CMK (cell line): Measurements from ENCODE around the gene NAXD.
A peak's percentile ranks its signal among the peaks of the same experiment; 100 is the strongest.
"Not testable (repeated sequence)": the region's sequence is repeated elsewhere in the genome, so short reads cannot be mapped to it uniquely, and the experiment has no call there.

Source experiments
- DNase-seq: peaks from one replicate; pipeline ENCODE4 v3.0.0-alpha.2; 2010; ENCODE audit warnings: low read depth

NAXD gene

DNA sequence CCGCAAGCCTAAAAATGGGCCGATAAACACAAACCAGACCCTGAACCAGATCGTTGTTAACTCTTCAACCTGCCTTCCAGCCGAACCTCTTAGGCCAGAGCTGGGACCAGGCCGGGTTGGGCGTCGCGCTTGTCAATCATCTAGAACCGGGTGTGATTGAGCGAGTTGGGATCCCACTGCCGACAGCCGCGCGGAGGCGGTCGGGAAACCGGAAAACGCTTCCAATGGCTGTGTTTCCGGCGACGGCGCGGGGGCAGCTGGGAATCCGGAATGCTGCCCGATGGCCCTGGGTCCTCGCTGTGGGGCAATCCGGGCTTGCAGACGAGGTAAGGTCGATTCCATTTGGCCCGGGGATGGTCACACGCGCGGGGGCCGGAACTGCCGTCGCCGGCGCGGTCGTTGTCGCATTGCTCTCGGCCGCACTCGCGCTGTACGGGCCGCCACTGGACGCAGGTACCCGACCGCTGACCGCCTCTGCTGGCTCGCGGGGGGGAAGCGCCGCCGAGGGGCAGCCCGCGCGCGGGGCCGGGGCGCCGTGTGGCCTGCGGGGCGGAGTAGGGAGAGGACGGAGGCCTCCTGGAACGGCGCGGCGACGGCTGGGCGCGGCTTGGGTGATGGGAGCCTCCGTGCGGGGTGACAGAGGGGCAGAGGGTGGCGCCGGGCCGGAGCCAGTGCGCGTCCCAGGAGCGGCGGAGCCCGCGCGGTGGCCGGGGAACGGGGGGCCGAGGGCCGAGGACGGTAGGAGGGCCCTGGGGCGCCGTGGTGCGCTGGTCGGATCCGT is at the start of gene NAXD:
Gene NAXD, plus strand, starts transcription at position 224 of the 781 bp plus-strand sequence. Its CDS starts 57 bp downstream, at position 281.
- peak; percentile 62 for DNase-seq

DNA sequence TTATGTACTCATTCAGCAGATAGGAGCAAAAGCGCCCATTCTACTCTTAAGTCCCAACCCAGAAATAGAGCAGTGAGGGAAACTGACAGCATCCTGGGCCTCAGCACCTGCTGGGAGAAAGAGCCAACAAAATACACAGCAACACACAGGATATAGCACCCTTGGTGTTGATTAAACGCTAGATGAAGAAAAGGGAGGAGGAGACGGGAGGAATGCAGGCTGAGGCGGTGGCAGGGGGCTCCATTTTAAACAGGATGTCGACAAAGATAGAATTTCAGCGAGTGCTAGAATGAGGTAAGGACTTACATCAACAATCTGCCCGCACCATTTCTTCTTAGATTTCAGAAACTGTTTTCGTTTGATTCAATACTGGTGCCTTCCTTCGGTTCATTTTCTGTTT is 49.2 kb upstream of the NAXD start:
- no peak for DNase-seq

- no peak for DNase-seq
Observed at GRCh38 chr13:110568612-110569011, 46.7 kb upstream of the NAXD start.

- DNase-seq = not testable (repeated sequence)
Observed at GRCh38 chr13:110569962-110570361, 45.4 kb upstream of the NAXD start.

DNA sequence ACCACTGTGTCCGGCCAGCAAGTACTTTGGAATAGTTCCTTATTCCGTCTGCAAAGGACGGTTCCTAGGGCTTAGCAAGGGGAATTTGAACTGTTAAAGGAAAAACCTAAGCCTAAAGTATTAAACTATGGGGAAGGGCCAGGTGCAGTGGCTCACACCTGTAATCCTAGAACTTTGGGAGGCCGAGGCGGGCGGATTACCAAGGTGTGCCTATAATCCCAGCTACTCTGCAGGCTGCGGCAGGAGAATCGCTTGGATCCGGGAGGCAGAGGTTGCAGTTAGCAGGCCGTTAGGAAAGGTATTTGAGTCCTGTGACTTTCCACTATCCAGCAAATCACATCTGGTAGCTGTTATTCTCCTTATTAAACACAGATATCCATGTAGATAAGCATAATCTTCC is 44.5 kb upstream of the NAXD start:
- no peak for DNase-seq

GRCh38 chr13:110571896-110572777 is 43.2 kb upstream of the NAXD start:
- no peak for DNase-seq

DNA sequence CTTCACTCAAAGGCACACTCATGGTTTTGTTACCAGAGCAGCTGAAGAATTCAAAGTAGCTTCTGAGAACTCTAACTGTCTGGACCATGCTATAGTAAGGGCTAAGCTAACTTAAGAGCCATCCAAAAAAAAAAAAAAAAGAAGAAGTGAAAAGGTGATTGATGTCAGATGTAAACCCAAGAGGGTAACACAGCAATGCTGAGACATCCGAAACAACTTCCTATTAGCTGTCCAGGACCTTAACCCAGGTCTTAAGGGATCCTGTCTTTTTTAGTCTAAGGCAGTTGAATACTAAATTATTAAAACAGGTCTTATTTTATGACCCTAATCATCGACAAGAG is 42.6 kb upstream of the NAXD start:
- DNase-seq = no peak

DNA sequence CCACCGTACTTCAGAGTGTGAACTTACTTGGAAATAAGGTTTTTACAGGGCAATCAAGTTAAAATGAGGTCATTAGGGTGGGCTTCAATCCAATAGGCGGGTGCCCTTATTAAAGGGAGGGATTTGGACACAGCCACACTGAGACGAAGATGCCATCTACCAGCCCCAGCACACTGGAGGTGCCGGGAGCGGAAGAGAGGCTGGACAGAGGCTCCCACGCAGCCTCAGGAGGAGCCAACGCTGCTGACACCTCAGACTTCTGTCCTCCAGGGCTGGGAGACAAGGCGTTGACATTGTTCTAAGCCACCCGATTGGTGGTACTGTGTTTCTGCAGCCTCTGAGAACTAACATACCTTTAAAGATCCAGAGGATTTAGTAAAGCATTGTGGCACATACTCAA is 41.2 kb upstream of the NAXD start:
- DNase-seq = no peak

DNA sequence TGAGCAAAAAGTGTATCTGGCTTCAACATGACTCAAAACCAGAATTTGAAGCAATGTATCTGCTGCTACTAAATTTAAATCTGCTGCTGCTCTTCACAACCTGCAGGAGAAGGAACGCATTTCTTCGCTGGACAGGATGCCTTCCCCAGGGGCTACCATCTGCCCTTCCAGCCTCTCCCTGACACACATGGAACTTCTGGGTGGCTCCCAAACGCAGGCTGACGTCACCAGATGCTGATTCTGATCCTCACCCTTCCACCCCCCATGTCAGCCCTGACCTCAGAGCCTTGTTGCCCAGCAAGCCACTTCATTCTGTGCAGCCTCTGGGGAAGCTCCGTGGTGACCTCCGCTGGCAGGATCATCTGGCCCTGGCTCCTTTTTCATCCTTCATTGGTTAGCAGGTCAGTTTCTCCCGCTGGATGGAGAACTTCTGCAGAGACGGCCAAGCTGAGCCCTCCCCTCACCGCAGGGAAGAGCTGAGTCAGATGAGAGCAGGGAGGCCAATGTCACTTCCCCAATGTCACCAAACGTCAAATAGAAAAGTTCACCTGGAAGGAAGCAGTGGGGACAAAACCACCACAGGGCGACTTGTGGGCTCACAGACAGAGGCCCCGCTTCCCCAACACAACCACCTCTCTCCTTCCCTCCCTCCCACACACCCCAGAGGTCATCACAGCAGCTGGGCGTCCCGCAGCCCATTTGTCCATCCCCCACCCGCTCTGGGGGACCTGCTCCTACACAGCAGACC is 39.8 kb upstream of the NAXD start:
- no peak for DNase-seq

DNA sequence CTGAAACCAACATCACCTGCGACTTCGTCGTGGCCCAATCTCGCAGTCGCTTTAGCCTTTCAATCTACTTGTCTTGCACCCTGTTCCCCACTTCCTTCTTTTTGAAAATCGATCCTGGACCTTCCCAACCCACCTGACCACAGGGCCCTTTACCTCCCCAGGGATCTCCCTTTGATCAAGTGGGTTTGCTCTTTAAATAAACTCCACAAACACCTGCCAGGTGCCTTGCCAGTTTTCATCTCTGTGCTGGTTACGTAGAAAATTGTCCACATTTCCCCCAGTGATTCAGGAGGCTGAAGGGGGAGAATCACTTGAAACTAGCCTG is 39.3 kb upstream of the NAXD start:
- no peak for DNase-seq

GRCh38 chr13:110576736-110577476 is 38.4 kb upstream of the NAXD start:
- DNase-seq = no peak

- DNase-seq = no peak
Observed at GRCh38 chr13:110578363-110578762, 37.0 kb upstream of the NAXD start.

- no peak for DNase-seq
Observed at GRCh38 chr13:110580800-110581199, 34.5 kb upstream of the NAXD start.

- no peak for DNase-seq
Observed at GRCh38 chr13:110581506-110582185, 33.7 kb upstream of the NAXD start.

DNA sequence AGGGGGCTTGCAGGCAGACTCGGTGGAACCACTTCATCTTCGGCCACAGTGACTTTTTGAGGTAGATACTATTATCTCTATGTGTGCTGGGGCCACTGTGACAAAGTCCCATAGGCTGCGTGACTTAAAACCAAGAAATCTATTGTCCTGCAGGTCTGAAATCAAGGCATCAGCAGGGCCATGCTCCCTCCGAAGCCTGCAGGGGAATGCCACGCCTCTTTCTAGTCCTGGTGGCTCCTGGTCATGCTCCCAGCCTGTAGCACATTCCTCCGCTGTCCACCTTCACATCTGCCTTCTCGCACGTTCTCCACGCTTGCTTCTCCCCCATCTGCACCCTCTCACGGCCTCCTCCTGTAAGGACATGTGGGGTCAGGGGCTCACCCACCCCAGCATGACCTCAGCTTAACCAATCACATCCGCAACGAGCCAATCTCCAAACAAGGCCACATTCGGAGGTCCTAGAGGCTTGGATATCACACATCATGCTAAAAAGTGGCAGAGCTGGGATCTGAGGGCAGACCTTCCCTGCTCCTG is 32.9 kb upstream of the NAXD start:
- no peak for DNase-seq

GRCh38 chr13:110583178-110583865 is 32.0 kb upstream of the NAXD start:
- no peak for DNase-seq

- DNase-seq = no peak
Observed at GRCh38 chr13:110589793-110590390, 25.5 kb upstream of the NAXD start.

GRCh38 chr13:110590577-110590976 is 24.8 kb upstream of the NAXD start:
- no peak for DNase-seq

DNA sequence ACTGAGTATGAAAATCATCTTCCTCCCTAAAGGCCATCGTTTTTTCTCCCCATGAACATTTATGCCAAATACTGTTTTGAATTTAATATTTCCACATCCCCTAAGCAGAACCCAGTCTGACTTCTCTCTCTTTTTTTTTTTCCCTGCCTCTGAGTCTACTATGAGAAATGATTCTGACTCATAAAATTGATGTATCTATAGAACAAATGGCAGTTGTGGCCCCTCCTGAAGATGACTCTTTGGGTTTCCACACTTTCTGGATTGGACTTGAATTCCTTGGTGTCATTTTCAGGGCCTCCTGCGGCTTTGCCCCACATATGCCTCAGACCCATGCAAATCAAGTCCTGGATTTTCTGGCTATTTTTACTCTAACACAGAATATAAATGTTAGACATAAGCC is 22.7 kb upstream of the NAXD start:
- no peak for DNase-seq

GRCh38 chr13:110593430-110594130 is 21.8 kb upstream of the NAXD start:
- no peak for DNase-seq
